Tibial nerve (tissue), 4 donors: Measurements from ENCODE around the gene RBMS3. TPM values are rescaled to one million over a fixed set of nuclear protein-coding genes. Genes with fewer than 3 reads are reported as not detected.

Source experiments
- DNase-seq, 2 donors: peaks; one replicate each; pipeline ENCODE4 v3.0.0-alpha.2; 2019; ENCODE audit warnings: low spot score in 2 of 2
- H3K27ac ChIP-seq, 4 donors: fragments of 200-600 bp; sonication (generic) in 3 of 4; one replicate each; pipeline ENCODE4 v1.5.1; 2017 to 2019; ENCODE audit warnings: mild to moderate bottlenecking in 1 of 4
- H3K27me3 ChIP-seq, 2 donors: fragments of 200-600 bp; sonication (generic) in 1 of 2; one replicate each; pipeline versions ENCODE4 v1.5.1 to v1.6.0; 2017 to 2019
- H3K36me3 ChIP-seq, 3 donors: fragments of 200-600 bp; sonication (generic); one replicate each; pipeline ENCODE4 v1.5.1; 2018 to 2019
- H3K4me1 ChIP-seq, 4 donors: fragments of 200-600 bp; sonication (generic) in 3 of 4; one replicate each; pipeline ENCODE4 v1.5.1; 2017 to 2019
- H3K4me3 ChIP-seq, 4 donors: fragments of 200-600 bp; sonication (generic) in 3 of 4; one replicate each; pipeline ENCODE4 v1.5.1; 2017 to 2019; ENCODE audit warnings: mild to moderate bottlenecking in 1 of 4, moderate library complexity in 1 of 4
- H3K9me3 ChIP-seq, 4 donors: fragments of 200-600 bp; sonication (generic) in 3 of 4; one replicate each; pipeline ENCODE4 v1.5.1; 2017 to 2019
- CTCF ChIP-seq, 5 experiments: fragments of 200-600 bp in 3 of 5; fragments of 450-650 bp in 2 of 5; sonication (generic) in 3 of 5; IDR thresholded peaks; one replicate each; pipeline ENCODE4 v1.5.1; 2016 to 2019; ENCODE audit warnings: antibody characterized with exemption in 5 of 5, mild to moderate bottlenecking in 3 of 5, moderate library complexity in 2 of 5
- EP300 ChIP-seq, 2 donors: sonication (generic); formaldehyde crosslinking; IDR thresholded peaks; one replicate each; pipeline ENCODE4 v1.6.1; 2017; ENCODE audit warnings: antibody characterized with exemption in 2 of 2, mild to moderate bottlenecking in 1 of 2
- POLR2A ChIP-seq, 2 donors: fragments of 450-650 bp; IDR thresholded peaks; one replicate each; pipeline ENCODE4 v1.6.1; 2017; ENCODE audit warnings: antibody characterized with exemption in 2 of 2, mild to moderate bottlenecking in 2 of 2, moderate library complexity in 2 of 2
- WGBS, 2 donors: methylation state at CpG; one replicate each; pipeline ENCODE4 v1.1.5; 2018; 5-methylcytosine and 5-hydroxymethylcytosine counted together
- total RNA-seq, 4 donors: library from RNA; depleted of rRNA; stranded (reverse); fragments of >200 nt; gene quantifications; one replicate each; pipeline ENCODE4 v1.1.0, GENCODE V29; 2016

RBMS3 gene
- total RNA-seq, 4 donors from 2014 or later, result 157 to 175 (median 161) TPM

- TF ChIP-seq POLR2A (IDR thresholded peaks at IDR 0.05) (no peak), EP300 (IDR thresholded peaks at IDR 0.05) (no peak), CTCF (IDR thresholded peaks at IDR 0.05) (no peak)
These were observed 737.0 kb downstream of the RBMS3 start for GRCh38 chr3:30017901-30018300.

GRCh38 chr3:30020380-30020779, 739.5 kb downstream of the RBMS3 start:
- DNase-seq, result no peak
- no peaks in the 10 kb centered on the region for H3K36me3 ChIP-seq
- no peaks in the 10 kb centered on the region for H3K9me3 ChIP-seq
- WGBS, 2 donors, result 46 to 52% methylated on average over 1 of the region's 1 CpG
- no peak overlapping the region for H3K4me3 ChIP-seq
- H3K4me1 ChIP-seq, result no peaks in the 10 kb centered on the region
- H3K27me3 ChIP-seq, result no peaks in the 10 kb centered on the region
- no peak overlapping the region for H3K27ac ChIP-seq
- no peak for TF ChIP-seq CTCF (IDR thresholded peaks at IDR 0.05)
- TF ChIP-seq EP300 (IDR thresholded peaks at IDR 0.05), result no peak
- no peak for TF ChIP-seq POLR2A (IDR thresholded peaks at IDR 0.05)

More at GRCh38 chr3:30017901-30018300, 737.0 kb downstream of the RBMS3 start:
- 30 to 63% methylated on average over 2 of the region's 2 CpGs for WGBS, 2 donors
- no peaks in the 10 kb centered on the region for H3K4me1 ChIP-seq
- no peaks in the 10 kb centered on the region for H3K9me3 ChIP-seq
- no peak overlapping the region for H3K4me3 ChIP-seq
- no peak for DNase-seq
- no peaks in the 10 kb centered on the region for H3K36me3 ChIP-seq
- H3K27ac ChIP-seq, result no peak overlapping the region
- H3K27me3 ChIP-seq, result no peaks in the 10 kb centered on the region

GRCh38 chr3:30024466-30024865, 743.6 kb downstream of the RBMS3 start:
- 68 to 83% methylated on average over 4 of the region's 4 CpGs for WGBS, 2 donors
- DNase-seq, result no peak
- H3K4me3 ChIP-seq, result no peak overlapping the region
- no peaks in the 10 kb centered on the region for H3K27me3 ChIP-seq
- H3K27ac ChIP-seq, result no peak overlapping the region
- TF ChIP-seq POLR2A (IDR thresholded peaks at IDR 0.05), result no peak
- TF ChIP-seq CTCF (IDR thresholded peaks at IDR 0.05), result no peak
- TF ChIP-seq EP300 (IDR thresholded peaks at IDR 0.05), result no peak
- no peaks in the 10 kb centered on the region for H3K4me1 ChIP-seq
- no peaks in the 10 kb centered on the region for H3K9me3 ChIP-seq
- no peaks in the 10 kb centered on the region for H3K36me3 ChIP-seq

GRCh38 chr3:30026851-30027250, 746.0 kb downstream of the RBMS3 start:
- H3K9me3 ChIP-seq, result no peaks in the 10 kb centered on the region
- WGBS, 2 donors, result 93 to 95% methylated on average over 1 of the region's 1 CpG
- no peak overlapping the region for H3K4me3 ChIP-seq

More at GRCh38 chr3:30026851-30027250, 746.0 kb downstream of the RBMS3 start:
- Histone ChIP-seq H3K27ac (no peak overlapping the region), H3K4me1 (peaks cover 0 to 9% (median 0%) of the 10 kb centered on the region in 4 donors), H3K27me3 (no peaks in the 10 kb centered on the region), H3K36me3 (no peaks in the 10 kb centered on the region)
- no peak for DNase-seq
- TF ChIP-seq EP300 (IDR thresholded peaks at IDR 0.05) (no peak), CTCF (IDR thresholded peaks at IDR 0.05) (no peak), POLR2A (IDR thresholded peaks at IDR 0.05) (no peak)
